GM19239 (cell line): ENCODE results near the gene ZNF521.

Experiments used
- DNase-seq: peaks from one replicate; pipeline ENCODE4 v3.0.0; 2011; ENCODE audit warnings: low spot score; ENCODE audit not compliant: insufficient read length
- FAIRE-seq: peaks from 2 replicates; lab custom pipeline; 2011; peaks lifted over from hg19 to GRCh38; lab: Jason Lieb, UNC

The ZNF521 gene

DNA sequence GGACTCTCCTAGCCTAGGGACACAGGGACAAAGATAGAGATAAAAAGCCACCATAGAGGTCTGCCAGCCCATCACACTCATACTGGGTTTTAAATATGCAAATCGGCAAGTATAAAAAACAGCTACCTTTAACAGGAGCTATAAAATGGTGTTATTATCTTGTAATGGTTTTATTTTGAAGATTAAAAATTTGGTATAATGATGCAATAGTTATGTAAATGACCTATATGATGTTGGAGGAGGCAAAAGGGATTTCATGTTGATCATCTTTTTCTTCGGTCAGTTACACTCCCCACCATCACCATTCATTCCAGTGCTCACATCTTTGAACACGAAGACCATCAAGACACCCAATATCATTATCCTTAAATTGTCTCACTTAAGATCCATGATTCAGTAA, 11.2 kb downstream of the ZNF521 start:
- FAIRE-seq (no peak), DNase-seq (no peak)

DNA sequence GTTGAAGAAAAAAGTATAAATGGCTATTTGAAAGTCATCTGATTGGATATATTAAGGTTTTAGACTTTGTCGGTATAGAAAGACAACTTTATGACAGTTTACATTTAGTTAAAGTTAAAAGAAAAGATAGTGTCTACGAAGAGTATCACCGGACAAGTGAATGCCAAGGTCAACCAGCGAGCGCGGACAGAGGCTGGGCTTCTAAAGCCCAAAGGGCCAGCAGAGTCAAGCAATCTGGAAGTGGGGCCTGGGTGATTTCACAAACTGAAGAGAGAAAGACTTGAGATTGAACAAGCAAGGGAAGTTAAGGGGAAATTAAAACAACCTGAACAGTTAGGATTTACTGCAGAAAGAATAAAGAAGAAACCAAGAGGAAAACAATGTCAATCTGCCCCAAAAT, 16.3 kb downstream of the ZNF521 start:
- no peak for DNase-seq
- no peak for FAIRE-seq

DNA sequence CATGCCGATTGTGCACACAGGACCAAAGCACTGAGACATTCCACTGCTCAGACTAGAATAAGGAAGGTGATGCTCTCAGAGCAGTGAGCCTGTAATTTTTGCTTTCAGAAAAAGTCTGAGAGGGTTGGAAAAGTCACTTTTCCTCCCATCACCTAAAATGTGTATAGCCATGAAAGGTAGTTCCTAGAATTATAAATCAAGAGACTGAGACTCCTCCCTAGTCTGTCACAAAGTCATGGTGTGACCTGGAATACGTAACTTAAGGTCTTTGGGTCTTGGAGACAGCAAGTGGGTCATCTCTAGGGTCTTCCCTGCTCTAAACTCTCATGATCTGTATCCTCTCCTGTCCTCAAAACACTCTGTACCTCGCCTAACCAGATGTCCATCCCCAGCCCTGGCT, 16.9 kb downstream of the ZNF521 start:
- FAIRE-seq = no peak

DNA sequence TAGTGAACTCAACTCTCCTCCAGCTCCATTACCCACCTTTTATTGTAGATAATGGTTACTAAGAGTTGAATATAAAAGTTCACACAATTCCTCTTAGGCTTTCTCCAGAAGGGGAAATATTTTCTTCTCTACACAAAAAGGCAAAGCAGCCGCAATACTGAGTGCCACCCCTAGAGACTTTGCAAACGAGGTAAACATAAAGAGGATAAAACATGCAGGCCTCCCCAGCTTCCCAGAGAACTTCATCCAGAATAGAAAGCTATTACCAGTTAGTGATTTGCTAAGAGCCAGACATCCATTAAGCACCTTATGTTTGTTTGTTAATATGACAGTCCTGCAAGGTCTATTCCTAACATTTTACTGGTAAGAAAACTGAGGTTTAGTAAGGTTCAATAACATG, 17.4 kb downstream of the ZNF521 start:
- no peak for FAIRE-seq

More for the DNA sequence above, 16.9 kb downstream of the ZNF521 start:
- DNase-seq = no peak

DNA sequence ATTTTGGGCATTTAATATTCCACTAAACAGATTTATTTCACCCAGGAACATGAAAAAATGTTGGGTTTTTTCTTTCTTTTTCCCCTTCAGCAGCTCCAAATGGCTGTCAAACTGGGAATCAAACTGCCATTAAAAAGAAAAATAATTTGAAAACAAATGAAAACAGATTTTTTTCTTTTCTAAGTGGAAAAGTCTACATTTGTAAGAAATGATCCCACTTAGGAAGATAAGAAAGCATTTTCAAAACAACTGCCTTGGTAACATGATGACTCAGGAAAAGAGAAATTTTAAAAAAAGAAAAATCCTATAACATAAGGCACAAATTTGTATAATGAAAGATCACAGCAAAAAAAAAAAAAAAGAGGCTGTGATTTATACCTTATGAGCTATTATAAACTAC, 20.0 kb downstream of the ZNF521 start:
- DNase-seq (no peak), FAIRE-seq (no peak)

More for the DNA sequence above, 17.4 kb downstream of the ZNF521 start:
- DNase-seq = no peak

DNA sequence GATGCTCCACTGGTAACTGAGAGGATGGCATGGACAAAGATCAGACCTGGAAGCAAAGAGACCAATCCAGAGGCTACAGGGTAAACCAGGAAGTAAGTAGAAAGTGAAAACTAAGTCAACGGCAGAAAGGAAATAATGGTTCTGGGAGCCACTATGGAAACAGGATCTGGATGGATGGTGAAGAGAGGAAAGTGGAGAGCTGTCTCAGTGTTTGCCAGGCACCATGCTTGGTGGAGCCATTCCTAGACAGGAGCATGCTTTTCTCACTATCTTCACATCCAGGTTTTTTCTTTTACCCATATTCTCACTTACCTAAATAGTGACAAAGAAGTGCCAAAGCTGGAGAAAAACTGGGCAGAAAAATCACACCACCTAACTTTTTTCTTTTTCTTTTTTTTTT, 22.2 kb downstream of the ZNF521 start:
- FAIRE-seq (no peak), DNase-seq (no peak)

DNA sequence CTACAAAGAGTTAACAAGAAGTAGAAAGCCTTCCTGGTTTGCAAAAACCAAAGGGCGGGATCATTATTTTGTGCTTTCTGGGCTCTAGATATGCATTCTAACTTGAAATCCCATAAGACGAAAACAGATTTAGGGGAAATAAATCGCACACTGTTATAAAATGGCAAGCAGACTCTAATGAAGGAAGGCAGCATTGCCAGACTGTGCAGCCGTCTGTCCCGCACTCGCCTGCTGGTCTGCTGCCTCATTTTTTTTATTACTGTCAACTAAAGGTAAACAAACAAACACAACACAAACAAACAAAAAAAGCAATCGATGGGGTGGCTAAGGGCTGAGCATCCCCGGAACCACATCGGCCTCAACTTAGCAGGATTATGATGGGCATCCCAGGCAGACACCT, 24.4 kb downstream of the ZNF521 start:
- DNase-seq (no peak), FAIRE-seq (no peak)

DNA sequence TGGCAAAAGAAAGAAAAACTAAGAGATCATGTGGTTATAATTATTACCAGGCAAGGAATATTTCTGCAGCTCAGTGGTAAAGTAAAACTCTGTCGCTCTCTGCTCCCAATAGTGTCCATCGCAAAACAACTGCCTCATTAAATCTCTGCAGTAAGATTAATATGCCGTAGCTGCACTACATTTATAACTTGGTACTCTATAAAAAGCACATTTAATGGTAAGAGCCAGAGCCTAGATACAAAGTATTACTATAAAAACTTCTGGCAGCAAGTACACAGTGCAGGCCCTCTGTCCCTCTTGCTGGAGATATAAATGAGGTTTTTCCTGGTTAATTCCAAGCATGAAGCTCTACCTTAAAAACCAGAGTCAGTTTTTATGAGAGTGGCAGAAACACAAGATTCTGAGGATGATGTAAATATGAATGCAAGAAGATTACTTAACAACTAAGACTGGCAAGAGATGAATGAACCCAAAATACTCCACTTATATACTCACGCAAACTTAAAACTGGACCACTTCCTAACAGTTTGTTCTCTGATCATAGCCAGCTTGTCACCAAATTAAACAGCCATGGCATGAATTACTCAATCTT, 25.5 kb downstream of the ZNF521 start:
- FAIRE-seq (no peak), DNase-seq (no peak)

DNA sequence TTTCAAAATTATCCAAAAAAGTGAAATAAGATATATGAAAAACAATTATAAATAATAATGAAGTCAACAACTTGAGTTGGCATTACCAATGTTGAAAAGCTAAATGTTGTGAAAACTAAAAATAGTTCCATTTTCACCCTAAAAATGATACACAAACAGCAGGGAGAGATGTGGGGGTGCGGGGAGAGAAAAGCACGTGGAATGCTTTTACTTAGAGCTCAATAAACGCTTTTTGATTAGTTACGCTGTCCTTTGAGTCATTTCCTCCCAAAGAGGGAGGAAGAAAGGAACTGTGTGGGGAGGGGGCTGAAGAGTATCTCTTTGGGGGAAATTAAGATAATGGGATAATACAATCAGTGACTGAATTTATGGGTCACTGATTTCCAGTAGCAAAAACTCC, 29.2 kb downstream of the ZNF521 start:
- DNase-seq (no peak), FAIRE-seq (no peak)

DNA sequence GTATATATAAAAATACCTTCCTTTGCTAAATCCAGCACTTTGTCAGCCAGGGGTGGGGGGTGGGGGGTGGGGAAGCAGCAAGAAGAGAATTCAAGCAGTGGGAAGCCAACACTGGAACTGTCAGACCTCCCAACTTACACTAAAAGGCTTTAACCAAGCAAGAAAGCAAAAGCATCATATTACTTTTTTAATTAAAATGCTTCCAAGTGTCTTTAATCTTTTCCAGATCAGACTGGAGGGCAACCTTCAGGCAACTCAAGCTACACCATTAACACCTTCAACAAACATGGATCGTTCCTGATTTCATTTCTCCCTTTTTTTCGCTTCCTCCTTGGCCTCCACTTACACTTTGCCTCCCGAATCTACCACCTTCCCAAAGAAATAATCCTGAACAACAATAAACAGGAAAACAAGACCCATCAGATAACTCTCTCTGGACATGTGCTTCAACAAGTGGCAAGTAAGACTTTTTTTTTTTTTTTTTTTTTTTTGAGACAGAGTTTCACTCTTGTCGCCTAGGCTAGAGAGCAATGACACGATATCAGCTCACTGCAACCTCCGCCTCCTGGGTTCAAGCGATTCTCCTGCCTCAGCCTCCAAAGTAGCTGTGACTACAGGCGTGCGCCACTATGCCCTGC, 35.5 kb downstream of the ZNF521 start:
- no peak for FAIRE-seq
- no peak for DNase-seq

DNA sequence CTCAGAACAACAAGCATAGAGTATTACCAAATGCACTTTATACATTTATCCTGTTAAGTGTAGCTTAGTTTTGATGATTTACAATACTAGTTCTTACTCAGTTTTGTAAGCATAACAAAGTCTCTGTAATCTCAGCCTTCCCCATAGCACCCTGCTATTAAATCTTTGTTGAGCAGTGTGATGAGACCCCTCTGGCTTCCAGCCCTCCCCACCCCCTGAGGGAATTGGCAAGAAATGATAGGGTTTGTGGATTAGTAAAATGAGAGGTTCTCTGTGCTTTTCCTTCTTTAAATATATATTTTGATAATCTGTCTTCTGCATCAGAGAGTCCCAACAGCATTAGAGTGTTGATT, 37.2 kb downstream of the ZNF521 start:
- FAIRE-seq (no peak), DNase-seq (no peak)

DNA sequence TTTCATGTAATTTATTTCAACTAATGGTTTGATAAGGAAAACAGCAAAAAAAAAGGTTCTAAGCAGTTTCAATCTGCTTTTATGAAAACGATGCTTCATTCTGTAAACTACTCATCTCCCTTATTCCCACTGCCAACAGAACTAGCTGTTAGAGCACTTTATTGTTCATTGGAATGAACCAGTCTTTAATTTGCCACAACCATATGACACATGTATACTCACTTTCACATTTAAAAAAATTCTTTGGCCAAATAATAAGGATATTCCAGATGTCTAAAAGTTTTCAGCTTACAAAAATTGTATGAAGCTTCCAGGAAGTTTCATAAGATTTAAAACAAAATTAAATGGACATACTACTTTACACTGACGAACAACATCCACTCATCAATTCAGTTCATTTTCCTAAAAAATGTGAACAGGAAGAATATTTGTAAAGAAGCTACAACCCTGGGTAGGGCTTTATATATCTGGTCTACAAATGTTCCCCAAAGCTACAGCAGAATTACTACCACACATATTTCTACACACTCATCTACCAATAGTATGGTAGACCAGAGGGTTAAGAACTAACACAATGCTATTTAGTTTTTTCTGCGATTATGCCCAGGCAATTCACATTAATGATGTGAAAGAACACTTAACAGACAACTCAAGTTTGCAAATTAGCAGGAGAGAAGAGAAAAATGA, 37.7 kb downstream of the ZNF521 start:
- DNase-seq (no peak), FAIRE-seq (no peak)

DNA sequence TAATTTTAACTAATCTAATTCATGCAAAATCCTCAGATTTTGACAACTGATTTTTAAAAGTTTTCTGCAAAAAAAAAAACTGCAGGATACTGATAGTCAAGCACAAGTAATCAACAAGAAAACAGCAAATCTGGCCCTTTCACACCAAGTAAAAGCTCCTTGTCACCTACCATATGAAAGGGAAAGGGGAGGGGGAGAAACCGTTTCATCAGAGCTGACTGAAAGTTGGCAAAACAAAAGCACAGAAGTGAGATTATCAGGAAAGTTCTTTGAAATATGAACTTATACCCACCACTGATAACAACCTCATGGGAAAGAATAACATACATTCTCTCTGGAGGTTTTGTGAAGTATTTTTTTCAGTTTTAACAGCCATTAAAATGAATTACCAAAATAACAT, 38.7 kb downstream of the ZNF521 start:
- FAIRE-seq = no peak
- DNase-seq = no peak

DNA sequence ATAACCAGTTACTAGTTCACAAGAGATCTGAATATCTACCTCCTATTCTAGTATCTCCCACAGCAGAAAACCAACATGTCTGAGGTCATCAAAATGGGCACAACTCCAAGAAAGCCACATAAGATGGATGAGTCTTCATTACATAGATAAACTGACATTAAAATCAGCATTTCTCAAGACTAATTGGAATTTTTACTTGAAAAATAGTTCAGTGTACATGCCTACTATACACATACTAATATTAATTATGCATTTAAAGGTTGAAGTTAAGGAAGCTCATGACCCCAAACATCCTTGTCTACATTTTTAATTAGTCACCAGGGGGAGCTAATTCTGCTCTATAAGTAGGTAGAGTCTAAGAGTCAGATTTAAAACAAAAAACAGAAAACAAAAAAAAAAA, 41.9 kb downstream of the ZNF521 start:
- FAIRE-seq (no peak), DNase-seq (no peak)

DNA sequence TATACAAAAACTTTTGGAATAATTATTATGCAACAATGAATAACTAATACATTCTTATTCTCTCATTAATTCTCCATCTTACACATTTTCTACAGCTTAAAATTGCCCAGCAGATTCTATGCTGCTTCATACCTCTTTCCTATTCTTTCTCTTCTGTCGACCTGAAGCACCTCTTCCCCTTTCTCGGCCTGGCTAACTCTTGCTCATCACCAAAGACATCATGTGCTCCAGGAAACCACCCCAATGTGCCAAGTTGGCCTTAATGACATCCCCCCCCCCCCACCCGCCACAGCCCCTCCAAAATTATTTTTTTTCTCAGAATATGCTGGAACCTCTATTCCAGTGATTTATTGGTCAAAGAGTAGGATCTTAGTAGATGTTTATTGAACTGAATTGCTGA, 43.6 kb downstream of the ZNF521 start:
- FAIRE-seq (no peak), DNase-seq (no peak)

DNA sequence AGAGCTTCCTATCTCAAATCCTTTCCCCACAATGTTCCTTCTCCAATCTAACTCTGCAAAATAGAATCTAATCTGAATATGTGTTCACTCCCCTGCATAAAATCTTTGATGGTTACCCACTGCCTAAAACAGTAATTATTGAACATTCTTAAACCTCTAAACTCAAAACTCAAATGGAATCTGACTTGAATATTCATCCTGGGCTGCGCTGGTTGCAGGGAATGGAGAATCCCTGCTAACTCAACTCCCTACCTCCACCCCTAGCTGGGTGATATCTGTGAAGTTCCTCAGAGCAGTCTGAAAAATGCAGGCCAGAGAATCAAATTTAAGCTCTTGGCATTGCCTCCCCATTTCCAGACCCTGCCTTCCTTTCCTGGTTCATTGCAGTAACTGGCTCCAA, 44.8 kb downstream of the ZNF521 start:
- DNase-seq = no peak
- FAIRE-seq = no peak

DNA sequence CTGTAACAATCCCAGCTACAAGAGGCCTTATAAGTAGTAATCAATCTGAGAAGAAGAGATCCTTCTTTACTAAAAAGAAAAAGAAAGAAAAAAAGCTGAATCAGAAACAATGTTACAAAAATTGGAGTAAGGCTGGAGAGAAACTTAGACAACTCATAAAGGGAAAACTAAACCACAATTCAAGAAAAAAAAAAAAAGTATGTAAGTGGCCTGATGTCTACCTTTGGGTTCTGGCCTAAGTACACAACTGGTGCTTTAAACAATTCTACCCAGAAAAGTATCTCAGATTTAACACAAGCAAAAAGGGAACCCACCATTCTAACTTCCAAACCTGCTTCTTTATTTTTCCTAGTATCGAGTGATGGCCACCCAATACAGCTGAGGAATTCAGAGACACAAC, 45.3 kb downstream of the ZNF521 start:
- no peak for DNase-seq
- FAIRE-seq = no peak

DNA sequence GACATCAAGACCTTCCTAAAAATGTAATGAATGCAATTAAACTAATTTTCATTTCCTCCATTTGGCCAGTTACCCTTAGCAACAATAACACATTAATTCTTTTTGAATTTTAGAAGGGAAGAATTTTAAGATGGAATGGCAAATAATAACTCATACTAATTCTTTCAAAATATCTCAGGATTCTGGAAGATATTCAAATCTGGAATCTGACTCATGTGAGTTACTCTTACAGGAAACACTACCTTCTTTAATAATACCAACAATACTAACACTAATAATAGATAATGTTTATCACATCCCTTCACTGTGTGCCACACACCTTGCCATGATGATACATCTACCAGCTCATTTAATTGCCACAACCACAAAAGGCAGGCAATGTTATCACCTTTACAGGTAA, 46.4 kb downstream of the ZNF521 start:
- DNase-seq = no peak
- no peak for FAIRE-seq

DNA sequence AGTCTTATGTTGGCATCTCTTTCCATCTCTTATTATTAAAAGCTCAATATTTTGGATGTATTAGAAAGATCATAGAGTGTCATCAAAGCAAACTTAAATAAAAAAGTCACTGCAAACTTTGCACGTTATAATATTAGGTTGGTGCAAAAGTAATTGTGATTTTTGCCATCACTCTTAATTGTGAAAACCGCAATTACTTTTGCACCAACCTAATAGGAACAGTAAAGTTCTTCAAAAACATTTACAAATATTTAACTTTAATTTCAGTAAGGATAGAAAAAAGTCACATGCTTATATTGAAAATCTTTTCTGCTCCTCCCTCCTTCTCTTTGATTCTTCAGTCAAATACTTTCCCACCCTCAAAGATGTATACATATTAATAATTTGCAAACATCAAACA, 51.5 kb downstream of the ZNF521 start:
- DNase-seq (no peak), FAIRE-seq (no peak)

DNA sequence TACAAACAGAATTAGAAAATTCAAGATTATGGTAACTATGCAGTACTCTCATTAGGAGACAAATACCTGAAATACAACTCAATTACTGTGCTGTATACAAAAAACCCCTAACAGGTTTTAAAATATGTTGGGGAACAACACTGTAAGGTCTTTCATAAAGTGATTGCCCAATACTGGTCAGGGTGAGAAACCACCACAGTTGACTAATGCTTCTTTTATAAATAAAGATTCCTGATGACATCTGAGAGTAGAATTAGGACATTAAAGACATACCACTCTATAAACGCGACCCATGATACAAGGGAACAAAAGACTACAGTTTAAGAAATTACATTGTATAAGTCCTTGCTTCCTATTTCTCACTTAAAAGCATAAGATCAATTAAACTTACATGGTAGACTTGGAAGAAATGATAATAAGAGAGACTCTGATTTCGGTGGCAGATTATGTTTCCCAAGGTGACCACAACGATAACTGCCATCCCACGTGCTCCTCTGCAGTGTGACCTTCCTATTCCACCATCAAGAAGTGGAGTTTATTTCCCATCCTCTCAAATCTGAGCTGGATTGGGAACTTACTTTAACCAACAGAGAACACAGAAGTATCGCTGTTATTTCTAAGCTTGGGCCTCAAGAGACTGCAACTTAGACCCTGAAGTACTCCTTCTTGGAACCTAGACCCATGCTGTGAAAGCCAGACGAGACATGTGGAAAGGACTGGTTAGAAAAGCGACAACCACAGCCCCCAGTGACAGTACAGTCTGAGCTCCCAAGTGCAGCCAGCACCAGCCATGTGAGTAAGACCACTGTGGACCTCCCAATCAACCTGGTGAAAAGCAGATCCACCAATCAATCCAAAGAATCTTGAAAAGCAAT, 52.3 kb downstream of the ZNF521 start:
- no peak for DNase-seq

DNA sequence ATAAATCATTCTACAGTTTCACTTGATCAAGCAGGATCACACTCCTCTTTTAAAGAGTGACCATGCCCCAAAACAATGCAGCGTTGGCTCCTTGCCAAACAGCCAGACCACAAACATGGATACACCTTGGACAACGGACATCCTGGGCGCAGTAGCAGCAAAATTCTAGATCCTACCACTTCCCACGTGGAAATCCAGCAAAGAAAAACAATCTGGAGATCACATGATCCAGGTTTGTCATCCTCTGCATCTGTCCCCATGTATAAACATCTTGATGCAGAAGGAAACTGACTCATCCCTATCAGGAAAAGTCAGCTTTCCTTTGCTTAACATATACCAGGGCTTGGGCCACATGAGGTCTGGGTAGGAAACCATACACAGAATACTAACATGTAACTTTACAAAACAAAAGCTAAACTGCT, 53.1 kb downstream of the ZNF521 start:
- FAIRE-seq (no peak), DNase-seq (no peak)

More for the DNA sequence above, 52.3 kb downstream of the ZNF521 start:
- FAIRE-seq = no peak
